Measurements from ENCODE around the gene SYTL4.
A peak's percentile ranks its signal among the peaks of the same experiment; 100 is the strongest.
"Not testable (repeated sequence)": the region's sequence is repeated elsewhere in the genome, so short reads cannot be mapped to it uniquely, and the experiment has no call there.

SYTL4 gene

GRCh38 chrX:100743009-100743607 is 11.2 kb upstream of the SYTL4 start:
- H3K9me2 ChIP-seq (replicated peaks; ENCODE audit: low read depth, low read length): no peaks in the 10 kb centered on the region
- no peaks in the 10 kb centered on the region for H3K9me3 ChIP-seq (ENCODE audit: insufficient read depth, low read depth, low read length)
- no peaks in the 10 kb centered on the region for H3K36me3 ChIP-seq (ENCODE audit: insufficient read depth, low read length)
- H3K79me2 ChIP-seq (ENCODE audit: insufficient read depth, low read length): no peaks in the 10 kb centered on the region
- no peaks in the 10 kb centered on the region for H3K27me3 ChIP-seq (ENCODE audit: insufficient read depth, low read length, poor library complexity, severe bottlenecking)
- H4K20me1 ChIP-seq (ENCODE audit: insufficient read depth, low read length, poor library complexity, severe bottlenecking): no peaks in the 10 kb centered on the region
- peak overlapping the region; percentile 78 for H3K4me2 ChIP-seq (ENCODE audit: low read depth, low read length, poor library complexity, severe bottlenecking)
- H3K4me3 ChIP-seq (ENCODE audit: low read length, poor library complexity, severe bottlenecking): peak overlapping the region; percentile 48
- TF ChIP-seq EZH2phosphoT487 (IDR thresholded peaks at IDR 0.05; ENCODE audit: borderline replicate concordance): no peak
- TF ChIP-seq CTCF (conservative IDR thresholded peaks at IDR 0.05; ENCODE audit: low read length): peak; percentile 27; the same call in 1 of the 2 replicates
- peaks cover 6% of the 10 kb centered on the region; the same call in 1 of the 2 replicates for H3F3A ChIP-seq (ENCODE audit: low read depth)
- H2AFZ ChIP-seq (ENCODE audit: low read length): peak overlapping the region; percentile 55; the same call in 1 of the 2 replicates
- peak overlapping the region; percentile 32 for H3K9ac ChIP-seq (ENCODE audit: low read depth, low read length, poor library complexity, severe bottlenecking)
- H3K4me1 ChIP-seq (ENCODE audit: insufficient read depth, low read length, poor library complexity, severe bottlenecking): peaks cover 47% of the 10 kb centered on the region

DNA sequence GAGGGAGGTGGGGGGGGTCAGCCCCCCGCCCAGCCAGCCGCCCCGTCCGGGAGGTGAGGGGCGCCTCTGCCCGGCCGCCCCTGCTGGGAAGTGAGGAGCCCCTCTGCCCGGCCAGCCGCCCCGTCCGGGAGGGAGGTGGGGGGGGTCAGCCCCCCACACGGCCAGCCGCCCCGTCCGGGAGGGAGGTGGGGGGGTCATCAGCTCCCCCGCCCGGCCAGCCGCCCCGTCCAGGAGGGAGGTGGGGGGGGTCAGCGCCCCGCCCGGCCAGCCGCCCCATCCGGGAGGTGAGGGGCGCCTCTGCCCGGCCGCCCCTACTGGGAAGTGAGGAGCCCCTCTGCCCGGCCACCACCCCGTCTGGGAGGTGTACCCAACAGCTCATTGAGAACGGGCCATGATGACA is 7.9 kb downstream of the SYTL4 start:
- not testable (repeated sequence) for H3K9me2 ChIP-seq (replicated peaks; ENCODE audit: low read depth, low read length); H3K9me3 ChIP-seq (ENCODE audit: insufficient read depth, low read depth, low read length); H3K4me1 ChIP-seq (ENCODE audit: insufficient read depth, low read length, poor library complexity, severe bottlenecking); H3K4me3 ChIP-seq (ENCODE audit: low read length, poor library complexity, severe bottlenecking); H3K36me3 ChIP-seq (ENCODE audit: insufficient read depth, low read length); H3K9ac ChIP-seq (ENCODE audit: low read depth, low read length, poor library complexity, severe bottlenecking); H2AFZ ChIP-seq (ENCODE audit: low read length); H3F3A ChIP-seq (ENCODE audit: low read depth); H3K4me2 ChIP-seq (ENCODE audit: low read depth, low read length, poor library complexity, severe bottlenecking); H3K27me3 ChIP-seq (ENCODE audit: insufficient read depth, low read length, poor library complexity, severe bottlenecking); H3K79me2 ChIP-seq (ENCODE audit: insufficient read depth, low read length); H4K20me1 ChIP-seq (ENCODE audit: insufficient read depth, low read length, poor library complexity, severe bottlenecking)

DNA sequence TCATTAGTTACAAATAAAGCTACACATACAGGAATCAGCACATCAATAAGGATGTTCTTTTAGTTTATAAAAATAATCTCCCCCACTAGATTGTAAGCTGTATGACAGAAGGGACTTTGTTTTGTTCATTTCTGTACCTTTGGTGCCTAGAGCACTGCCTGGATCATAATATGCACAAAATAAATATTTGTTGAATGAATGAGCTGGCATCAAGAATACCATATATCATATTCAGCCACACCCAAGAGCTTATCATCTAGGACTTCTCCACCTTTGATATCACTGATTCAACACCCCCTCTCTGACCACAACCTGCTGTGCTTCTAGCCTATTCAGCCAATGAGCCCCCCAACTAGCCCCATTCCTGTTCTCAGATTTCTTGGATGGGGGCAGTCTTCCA is 10.6 kb downstream of the SYTL4 start:
- TF ChIP-seq EZH2phosphoT487 (IDR thresholded peaks at IDR 0.05; ENCODE audit: borderline replicate concordance): no peak
- no peak for TF ChIP-seq CTCF (conservative IDR thresholded peaks at IDR 0.05; ENCODE audit: low read length)
- no peaks in the 10 kb centered on the region for H3K9me2 ChIP-seq (replicated peaks; ENCODE audit: low read depth, low read length)
- no peaks in the 10 kb centered on the region for H3K27me3 ChIP-seq (ENCODE audit: insufficient read depth, low read length, poor library complexity, severe bottlenecking)
- H3K9me3 ChIP-seq (ENCODE audit: insufficient read depth, low read depth, low read length): no peaks in the 10 kb centered on the region
- no peak overlapping the region for H3K9ac ChIP-seq (ENCODE audit: low read depth, low read length, poor library complexity, severe bottlenecking)
- no peak overlapping the region for H2AFZ ChIP-seq (ENCODE audit: low read length)
- no peak overlapping the region for H3K4me3 ChIP-seq (ENCODE audit: low read length, poor library complexity, severe bottlenecking)
- no peaks in the 10 kb centered on the region for H3F3A ChIP-seq (ENCODE audit: low read depth)
- no peaks in the 10 kb centered on the region for H4K20me1 ChIP-seq (ENCODE audit: insufficient read depth, low read length, poor library complexity, severe bottlenecking)
- H3K4me2 ChIP-seq (ENCODE audit: low read depth, low read length, poor library complexity, severe bottlenecking): no peak overlapping the region
- no peaks in the 10 kb centered on the region for H3K36me3 ChIP-seq (ENCODE audit: insufficient read depth, low read length)
- no peaks in the 10 kb centered on the region for H3K79me2 ChIP-seq (ENCODE audit: insufficient read depth, low read length)
- no peaks in the 10 kb centered on the region for H3K4me1 ChIP-seq (ENCODE audit: insufficient read depth, low read length, poor library complexity, severe bottlenecking)

- Histone ChIP-seq H3K9me2 (replicated peaks; ENCODE audit: low read depth, low read length) (no peaks in the 10 kb centered on the region), H3K27me3 (ENCODE audit: insufficient read depth, low read length, poor library complexity, severe bottlenecking) (no peaks in the 10 kb centered on the region), H3K4me2 (ENCODE audit: low read depth, low read length, poor library complexity, severe bottlenecking) (no peak overlapping the region), H3K9me3 (ENCODE audit: insufficient read depth, low read depth, low read length) (no peaks in the 10 kb centered on the region), H3F3A (ENCODE audit: low read depth) (no peaks in the 10 kb centered on the region), H3K9ac (ENCODE audit: low read depth, low read length, poor library complexity, severe bottlenecking) (no peak overlapping the region), H4K20me1 (ENCODE audit: insufficient read depth, low read length, poor library complexity, severe bottlenecking) (no peaks in the 10 kb centered on the region), H3K4me1 (ENCODE audit: insufficient read depth, low read length, poor library complexity, severe bottlenecking) (no peaks in the 10 kb centered on the region), H3K36me3 (ENCODE audit: insufficient read depth, low read length) (no peaks in the 10 kb centered on the region), H3K79me2 (ENCODE audit: insufficient read depth, low read length) (no peaks in the 10 kb centered on the region), H2AFZ (ENCODE audit: low read length) (no peak overlapping the region), H3K4me3 (ENCODE audit: low read length, poor library complexity, severe bottlenecking) (no peak overlapping the region)
- no peak for TF ChIP-seq EZH2phosphoT487 (IDR thresholded peaks at IDR 0.05; ENCODE audit: borderline replicate concordance)
- TF ChIP-seq CTCF (conservative IDR thresholded peaks at IDR 0.05; ENCODE audit: low read length): no peak
These were observed 11.6 kb downstream of the SYTL4 start for GRCh38 chrX:100720301-100720700.
